Putamen (tissue), 1 donor: ENCODE data around the gene HEATR5A.

Experiments used
- DNase-seq: peaks from one replicate; pipeline ENCODE4 v3.0.0-alpha.2; 2016; ENCODE audit warnings: low spot score

HEATR5A gene

DNA sequence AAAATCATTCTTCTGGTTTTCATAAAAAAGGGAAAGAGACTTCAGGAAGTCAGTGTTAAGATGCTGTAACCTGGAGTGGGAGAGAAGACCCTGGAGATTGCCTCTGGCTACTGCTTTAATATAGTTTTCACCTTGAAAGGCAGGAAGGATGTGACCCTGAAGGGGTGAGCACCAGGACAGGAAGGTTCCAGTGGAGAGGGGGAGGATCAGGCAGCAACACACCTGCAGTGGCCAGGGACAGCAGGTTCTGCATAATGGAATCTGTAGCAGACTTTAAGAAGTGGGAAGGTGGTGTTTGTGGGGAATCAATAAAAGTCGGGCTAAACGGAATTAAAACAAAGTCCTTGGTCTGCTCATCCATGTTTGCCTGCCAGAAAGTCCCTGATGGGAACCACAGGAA is 6.3 kb upstream of the HEATR5A start:
- no peak for DNase-seq

DNA sequence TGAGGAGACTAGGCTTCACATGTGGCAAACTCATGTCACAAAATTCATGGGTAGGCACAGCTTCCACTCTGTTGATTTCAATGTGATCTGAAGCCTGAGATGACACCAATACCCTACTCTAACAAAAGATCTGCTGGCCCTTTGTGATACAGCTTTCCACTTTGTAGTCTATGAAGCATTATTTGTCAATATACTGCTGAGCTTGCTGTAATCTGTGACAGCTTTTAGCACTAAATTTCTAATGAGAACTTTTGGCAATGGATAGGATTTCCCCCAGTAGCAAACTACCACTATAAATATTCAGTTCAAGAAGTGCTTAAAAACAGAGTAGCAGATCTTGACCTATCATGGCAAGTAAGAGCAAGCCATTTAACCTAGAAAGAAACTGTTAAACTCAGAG is 5.6 kb upstream of the HEATR5A start:
- DNase-seq, result no peak

DNA sequence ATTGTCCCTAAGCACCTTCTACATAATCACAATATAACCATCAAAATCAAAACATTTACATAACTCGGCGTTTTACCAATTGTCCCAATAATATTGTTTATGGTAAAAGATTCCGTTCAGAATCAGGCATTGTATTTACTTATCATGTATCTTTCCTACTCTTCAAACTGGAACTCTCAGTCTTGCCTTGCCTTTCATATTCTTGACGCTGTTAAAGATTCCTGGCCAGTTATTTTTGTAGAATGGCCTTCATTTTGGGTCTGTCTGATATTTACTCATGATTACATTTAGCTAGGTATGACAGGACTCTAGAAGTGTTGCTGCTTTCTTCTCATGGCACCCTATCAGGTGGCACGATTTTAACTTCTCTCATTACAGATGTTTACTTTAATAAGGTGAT is 850 bp upstream of the HEATR5A start:
- DNase-seq, result no peak

DNA sequence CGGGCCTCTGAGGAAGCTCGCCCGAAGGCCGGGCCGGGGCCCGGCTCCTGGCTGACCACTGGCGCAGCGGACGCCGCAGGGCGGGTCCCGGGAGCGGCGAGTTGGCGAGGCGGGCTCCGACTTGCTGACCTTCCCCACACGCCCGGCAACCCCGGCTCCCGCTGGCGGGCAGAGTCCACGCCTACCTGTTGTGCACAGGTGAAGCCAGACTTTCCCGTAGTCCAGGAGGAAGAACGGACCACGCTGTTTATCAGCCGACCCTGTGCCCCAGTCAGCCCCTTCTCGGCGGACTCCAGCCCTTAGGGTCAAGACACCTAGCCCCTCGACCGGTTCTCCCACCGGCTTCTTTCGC is 407 bp downstream of the HEATR5A start:
- DNase-seq, result peak; percentile 7

DNA sequence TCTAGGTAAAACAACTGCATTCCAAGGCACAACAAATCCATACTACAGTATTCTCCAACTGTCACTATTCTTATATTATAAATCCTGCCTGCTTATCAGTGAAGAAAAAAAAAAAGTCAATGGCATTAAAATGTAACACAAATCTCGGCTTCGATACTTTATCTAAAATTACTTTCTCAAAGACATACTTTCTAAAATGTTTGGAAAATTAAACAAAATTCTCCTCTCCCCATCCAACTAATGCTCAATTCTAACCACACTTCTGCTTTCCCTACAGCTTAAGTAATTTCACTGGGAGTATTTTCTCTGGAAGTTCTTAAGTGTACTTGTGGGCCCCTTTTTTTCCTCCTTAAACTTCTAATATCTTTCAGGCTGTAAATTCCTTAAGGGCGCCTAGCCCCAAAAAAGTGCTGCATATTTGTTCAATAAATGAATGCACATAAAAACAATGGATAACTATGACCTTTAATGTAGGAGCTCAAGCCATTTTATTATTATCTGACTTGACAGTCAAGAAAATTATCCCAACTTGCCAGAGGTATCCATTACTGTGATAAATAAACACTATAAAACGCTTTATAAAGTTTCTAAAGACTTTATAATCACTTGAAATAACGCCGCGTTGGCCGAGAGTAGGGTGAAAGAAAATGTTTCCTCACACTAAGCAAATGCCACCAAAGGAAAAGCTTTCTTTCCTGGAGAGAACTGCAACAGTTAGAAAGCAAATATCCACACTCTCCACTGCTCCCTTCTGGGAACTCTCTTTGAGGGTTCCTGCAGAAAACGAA is 977 bp downstream of the HEATR5A start:
- DNase-seq, result no peak

DNA sequence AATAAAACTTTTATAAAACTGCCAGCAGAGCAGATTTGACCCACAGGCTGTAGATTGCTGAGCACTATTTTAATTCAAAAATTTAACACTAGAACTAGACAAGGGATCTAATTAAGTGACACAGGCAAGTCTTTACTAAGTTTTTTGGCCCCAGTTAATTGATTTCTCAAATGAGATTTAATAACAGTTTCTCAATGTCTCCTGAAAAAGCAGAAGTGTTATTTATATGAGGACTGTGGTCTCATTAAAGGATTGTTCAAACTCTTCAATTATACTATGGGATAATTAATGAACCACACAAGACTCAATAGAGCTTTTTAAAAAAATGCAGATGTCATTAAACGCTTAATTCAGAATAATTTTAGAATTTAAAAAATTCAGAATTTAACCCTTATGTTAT is 1.9 kb downstream of the HEATR5A start:
- DNase-seq, result no peak

DNA sequence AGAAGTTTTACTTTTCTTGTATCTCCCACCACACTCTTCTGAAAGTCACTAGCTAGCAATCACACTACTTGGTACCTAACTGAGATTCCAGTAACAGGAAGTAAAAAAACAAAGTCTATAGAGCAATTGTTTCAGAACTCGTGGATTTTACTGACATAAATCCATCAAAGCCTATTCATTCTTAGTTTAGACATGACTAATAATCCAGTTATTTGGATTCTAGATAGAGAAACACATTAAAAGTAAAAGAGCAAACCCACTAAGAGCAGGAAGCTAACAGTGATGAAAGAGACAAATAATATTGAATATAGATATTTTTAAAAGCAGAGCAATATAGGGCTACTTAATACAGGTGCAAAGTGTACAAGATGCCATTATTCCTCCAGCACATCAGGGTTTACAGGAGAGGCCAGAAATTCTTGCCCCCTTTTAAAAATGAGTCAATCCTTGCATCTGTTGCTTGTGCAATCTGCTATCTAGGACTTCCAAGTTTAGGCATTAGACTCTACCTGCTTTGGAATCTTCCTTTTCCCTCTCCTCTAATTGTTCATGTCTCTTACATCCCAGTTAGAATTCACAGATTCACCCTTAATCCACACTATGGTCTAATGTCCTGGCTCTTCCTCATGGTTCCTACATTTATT is 6.0 kb downstream of the HEATR5A start:
- no peak for DNase-seq

DNA sequence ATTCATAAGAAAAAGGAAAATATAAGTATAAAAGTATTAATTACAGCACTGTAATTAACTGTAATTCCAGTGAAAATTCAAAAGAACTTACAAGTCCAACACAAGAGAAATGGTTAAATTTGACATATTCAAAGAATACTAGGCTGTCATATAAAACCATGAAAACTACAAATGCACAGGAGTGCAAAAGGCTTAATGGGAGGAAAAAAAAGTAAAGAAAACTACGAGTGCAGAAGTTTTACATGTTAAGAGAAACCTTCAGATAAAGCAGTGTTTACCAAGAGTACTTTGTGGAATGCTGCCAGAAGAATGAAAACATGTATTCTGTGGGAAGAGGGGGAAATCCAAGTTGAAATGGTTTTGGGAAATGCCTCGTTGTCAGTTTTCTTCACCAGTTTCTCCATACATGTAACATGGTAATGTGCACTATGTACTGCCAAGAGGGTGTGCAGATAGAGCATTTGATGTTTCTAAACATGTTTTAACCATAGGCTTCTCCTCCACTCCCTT is 9.1 kb downstream of the HEATR5A start:
- DNase-seq, result no peak

DNA sequence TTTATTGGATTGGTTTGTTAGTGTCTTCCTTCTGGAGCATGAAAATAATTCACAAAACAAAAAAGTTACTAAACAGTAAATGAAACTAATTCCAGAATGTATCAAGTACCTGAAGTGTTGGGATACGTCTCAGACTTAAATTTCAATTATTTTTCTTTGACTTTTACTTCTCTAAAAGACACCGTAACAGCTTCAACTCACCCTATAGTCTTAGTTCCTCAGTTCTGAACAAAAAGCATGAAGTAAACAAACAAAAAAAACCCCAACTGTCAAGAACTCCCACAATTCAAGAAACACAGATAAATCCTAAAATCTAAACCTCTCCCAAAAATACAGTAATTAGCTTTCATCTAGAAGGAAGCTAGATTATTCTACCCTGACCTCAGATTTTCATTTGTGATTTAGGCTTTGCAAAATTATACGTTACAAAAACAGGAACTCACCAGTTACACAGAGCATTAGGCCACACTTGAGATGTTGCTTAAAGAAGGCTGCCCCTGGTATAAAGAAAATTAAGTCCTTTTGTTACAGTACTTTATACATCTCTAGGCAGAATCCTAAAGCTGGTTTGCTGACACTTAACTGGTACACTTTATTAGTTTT is 10.2 kb downstream of the HEATR5A start:
- no peak for DNase-seq

DNA sequence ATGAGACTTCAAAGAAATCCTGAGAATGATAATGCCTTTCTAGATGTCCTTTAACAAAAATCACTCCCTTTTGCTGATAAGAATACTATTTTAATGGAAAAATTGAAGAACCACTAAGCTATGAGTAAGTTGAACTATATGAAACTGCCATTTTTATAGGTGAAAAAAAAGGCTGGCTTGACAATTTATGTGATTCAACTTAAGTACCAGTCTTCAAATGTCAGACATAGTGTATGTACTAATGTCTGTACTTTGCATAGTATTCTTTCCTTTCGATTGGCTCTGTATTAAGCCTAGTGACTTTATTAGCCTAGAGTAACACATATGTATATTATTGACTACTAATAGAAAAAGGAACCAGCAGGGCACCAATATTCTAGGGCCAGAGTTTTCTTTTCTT is 11.9 kb downstream of the HEATR5A start:
- no peak for DNase-seq

DNA sequence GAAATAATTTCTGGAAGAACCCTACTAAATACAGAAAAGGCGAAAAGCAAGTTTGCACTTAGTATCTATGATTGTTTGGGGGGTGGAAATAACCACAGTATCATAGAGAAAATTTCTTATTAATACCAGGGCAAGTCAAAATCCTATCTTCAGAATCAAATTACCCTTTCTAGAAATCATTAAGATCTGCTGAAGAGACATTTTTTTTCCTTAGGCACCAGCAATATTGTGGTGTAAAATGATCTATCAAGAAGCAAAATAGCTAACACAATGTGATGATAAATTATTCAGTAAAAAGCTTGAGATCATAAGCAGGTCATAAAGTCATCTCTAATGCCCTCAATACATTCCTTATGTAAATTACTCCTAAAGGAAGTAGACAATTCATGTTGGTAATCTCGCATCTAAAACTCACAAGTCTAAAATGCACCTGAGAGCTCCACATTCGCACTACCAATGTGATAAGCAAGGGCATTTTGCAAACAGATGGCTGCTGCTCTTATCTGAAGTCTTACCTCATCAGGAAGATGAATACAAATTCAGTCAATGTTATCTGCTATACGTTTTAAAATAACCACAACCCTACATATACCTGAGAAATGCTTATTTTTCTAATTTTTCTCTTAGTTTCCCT is 14.6 kb downstream of the HEATR5A start:
- DNase-seq, result no peak

DNA sequence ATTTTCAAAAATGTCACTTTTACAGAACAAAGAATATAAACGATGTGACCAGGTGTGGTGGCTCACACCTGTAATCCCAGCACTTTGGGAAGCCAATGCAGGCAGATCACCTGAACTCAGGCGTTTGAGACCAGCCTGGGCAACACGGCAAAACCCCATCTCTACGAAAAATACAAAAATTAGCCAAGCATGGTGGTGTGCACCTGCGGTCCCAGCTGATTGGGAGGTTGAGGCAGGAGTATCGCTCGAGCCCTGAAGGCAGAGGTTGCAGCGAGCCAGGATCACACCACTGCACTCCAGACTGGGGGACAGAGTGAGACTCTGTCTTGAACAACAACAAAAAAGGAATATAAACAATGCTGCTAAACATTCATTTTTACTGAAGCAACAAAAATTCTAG is 15.2 kb downstream of the HEATR5A start:
- DNase-seq, result no peak

DNA sequence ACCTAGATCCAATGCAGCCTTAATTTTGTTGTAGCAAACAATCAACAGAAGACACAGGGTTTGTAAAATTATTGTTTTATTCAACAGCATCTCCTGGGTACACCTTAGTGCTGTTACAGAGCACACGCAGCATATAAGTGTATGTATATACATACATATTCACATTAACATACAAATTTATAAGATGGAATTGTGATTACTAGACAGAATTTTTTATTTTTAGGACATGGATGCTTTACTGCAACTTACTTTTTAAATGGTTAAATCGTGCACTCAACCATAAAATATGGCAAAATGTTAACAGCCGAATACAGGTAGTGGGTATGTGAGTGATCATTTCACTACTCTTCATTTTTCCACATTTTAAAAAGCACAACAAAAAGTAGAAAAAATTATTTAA is 16.6 kb downstream of the HEATR5A start:
- no peak for DNase-seq

DNA sequence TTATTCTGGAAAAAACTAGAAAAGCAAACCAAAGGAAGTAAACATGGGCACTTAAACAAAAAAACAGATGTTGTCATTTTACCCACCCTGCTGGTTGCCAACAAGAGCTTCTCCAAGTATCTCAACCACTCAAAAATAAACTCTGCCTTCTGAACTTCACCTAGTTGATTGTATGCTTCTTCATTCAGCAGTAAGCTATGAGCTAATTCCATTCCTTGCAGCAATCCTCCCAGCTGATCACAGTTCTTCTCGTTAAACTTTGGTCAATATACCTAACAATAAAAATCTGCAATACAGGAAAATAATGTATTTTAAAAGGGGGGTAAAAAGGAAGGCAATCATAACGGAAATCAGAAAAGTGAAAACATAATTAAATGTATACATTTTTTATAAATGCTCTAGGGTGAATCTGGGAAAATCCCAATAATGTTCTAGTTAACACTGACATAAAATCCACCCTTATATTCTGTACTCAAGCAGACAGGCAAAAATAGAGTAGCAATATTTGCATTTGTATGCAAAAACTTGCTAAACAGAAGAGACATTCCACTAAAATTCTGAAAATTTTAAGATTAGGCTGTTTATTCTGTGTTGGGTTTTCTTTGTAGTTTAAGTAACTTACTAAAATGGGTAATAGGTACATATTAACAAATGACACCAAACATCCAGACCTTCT is 17.4 kb downstream of the HEATR5A start:
- no peak for DNase-seq

DNA sequence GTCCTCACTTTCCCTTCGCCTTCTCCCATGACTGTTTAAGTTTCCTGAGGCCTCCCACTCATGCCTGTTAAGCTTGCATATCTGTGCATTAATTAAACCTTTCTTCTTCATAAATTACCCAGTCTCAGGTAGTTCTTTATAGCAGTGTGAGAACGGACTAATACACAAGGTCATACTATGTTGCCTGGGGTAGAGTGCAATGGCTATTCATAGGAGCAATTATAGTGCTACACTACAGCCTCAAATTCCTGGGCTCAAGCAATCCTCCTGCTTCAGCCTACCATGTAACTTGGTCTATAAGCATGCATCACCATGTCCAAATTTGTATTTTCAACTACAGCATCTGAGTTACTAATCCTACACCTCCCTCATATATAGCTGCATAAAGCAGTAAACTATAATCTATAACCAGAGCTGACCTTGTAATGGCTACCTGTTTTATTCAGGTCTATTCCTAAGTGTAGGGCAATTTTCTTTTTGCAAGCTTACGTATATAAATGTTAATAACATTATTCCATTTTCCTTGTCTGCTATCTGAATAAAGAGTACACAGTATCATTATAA is 18.9 kb downstream of the HEATR5A start:
- no peak for DNase-seq

DNA sequence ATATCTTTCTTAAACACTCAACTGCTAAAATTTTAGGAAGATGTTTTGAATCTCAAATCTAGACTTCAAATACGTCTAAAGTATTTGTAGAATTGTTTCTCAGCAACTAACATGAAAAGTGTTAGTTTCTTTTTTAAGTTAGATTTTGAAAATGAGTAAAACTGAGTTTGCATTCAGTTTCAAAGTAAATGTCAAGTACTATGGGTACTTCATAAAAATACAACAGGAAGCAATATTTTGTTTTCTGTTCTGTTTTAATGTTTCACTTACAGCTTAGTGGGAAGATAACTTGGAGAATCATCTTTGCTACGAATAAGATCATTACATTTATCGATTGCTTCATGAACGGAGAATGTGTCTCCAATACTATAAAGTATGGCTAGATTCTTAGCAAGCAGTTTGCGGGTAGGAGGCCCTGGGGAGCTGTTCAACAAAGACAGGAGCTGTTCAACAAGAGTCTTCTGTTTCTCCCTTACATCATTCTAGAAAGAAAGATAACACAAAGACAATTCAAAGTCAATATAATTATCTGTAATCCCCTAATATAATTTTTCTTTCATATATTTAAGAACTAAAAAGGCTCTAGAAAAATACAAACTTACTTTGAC is 20.2 kb downstream of the HEATR5A start:
- no peak for DNase-seq

DNA sequence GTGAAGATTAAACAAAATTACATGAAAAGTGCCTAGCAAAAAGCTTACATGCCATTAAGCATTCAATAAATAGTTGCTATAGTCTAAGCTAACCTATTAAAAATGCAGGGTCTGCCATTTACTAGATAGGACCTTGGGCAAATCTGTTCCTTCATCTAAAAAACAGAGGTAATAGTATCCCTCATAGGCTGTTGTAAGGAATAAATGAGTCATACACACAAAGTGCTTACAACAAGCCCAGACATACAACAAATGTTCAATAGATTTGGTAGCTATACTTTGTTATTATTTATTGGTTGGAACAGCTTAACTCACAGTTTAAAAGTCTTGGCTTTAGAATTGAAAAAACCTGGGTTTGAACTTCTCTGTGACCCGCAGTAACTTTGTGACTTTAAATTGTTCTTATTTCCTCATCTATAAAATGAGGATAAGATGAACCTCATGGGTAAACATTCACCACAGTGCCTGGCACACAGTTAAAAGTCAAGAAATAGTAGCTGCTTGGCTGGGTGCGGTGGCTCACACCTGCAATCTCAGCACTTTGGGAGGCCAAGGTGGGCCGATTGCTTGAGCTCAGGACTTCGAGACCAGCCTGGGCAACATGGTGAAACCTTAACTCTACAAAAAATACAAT is 24.7 kb downstream of the HEATR5A start:
- DNase-seq, result no peak

DNA sequence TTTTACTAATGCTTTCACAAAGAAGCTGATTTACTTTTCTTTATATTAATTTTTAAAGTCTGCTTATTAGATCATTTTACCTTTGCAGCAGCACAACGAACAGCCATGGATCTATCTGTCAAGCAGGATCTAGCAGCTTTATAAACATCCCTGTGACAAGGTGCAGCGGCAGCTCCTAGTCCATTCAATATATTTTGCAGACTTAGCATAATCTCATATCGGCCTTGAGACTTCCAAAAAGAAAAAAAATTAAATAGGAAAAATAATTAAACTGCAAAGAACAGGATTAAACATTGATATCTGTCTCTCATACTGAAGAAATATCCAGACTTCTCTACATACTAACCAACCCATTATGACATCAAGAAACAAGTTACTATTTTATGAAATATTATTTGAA is 25.2 kb downstream of the HEATR5A start:
- no peak for DNase-seq

DNA sequence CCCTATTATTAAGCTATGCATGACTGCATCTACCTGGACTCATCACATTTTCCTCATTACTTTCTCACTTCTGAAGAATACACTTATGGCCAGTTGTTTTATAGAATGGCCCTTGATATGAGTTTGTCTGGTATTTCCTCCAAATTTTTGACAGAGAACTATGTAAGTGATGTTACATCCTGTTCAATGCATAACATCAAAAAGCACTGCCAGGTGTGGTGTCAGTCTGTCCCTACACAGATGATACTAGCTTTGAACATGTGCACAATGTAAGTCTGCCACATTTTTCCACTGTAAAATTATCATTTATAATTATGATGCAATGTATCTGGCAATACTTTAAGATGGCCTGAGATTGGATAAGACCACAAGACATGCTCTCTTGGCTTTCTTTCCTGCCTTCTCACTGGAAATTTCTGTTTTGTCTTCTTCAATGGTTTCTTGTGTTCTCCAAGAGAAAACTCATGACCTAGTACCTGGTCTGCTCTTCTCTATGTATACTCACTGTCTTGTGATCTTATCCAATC is 28.3 kb downstream of the HEATR5A start:
- no peak for DNase-seq

DNA sequence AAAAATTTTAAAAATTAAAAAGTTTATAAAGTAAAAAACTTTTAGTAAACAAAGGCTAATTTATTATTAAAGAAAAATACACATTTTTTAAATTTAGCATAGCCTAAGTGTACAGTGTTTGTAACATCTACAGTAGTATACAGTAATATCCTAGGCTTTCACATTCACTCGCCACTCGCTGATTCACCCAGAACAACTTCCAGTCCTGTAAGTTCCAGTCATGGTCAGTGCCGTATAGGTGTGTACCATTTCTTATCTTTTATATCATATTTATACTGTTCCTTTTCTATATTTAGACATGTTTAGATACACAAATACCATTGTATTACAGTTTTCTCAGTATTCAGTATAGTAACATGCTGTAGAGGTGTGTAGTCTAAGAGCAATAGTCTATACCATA is 28.9 kb downstream of the HEATR5A start:
- no peak for DNase-seq

DNA sequence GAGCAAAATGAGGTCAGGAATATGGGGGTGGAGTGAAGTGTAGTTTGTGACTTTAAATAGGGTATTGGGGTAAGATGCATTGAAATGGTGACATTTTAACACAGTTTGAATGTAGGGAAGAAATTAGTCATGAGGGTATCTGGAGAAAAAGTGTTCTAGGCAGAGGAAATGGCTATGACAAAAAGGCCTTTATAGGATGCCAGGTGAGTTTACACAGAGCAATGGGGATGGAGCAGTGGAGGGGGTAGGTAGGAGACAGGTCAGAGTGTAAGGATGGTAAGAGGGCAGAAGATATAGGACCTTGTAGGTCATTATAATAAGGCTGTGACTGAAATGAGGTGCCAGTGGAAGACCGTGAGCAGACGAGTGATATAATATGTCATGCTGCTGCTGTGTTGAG is 30.4 kb downstream of the HEATR5A start:
- no peak for DNase-seq
